Lower leg skin (tissue), 3 donors: ENCODE measurements around the gene DHDDS.

Experiments
- POLR2A ChIP-seq, 2 donors: fragments of 450-650 bp; IDR thresholded peaks; one replicate each; pipeline ENCODE4 v1.6.1; 2016 to 2017; ENCODE audit warnings: antibody characterized with exemption in 2 of 2, mild to moderate bottlenecking in 1 of 2, moderate library complexity in 1 of 2
- TF ChIP-seq, protein P1 (sequence below), 3 donors: fragments of 450-650 bp; IDR thresholded peaks; one replicate each; pipeline ENCODE4 v1.5.1; 2016; ENCODE audit warnings: antibody characterized with exemption in 3 of 3, mild to moderate bottlenecking in 3 of 3, moderate library complexity in 2 of 3

DNA sequence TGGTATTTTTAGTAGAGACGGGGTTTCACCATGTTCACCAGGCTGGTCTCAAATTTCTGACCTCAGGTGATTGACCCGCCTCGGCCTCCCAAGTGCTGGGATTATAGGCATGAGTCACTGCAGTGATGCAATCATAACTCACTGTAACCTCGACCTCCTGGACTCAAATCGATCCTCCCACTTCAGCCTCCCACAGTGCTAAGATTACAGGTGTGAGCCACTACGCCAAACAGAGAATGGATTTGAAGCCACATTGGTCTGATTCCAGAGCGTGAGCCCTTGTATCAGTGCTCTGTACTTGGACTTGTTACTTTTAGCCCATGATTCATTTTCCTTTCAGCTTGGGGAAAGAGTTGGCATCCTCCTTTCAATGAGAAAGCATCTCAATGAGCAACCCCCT is 44.7 kb upstream of the DHDDS start:
- TF ChIP-seq, protein P1, sequence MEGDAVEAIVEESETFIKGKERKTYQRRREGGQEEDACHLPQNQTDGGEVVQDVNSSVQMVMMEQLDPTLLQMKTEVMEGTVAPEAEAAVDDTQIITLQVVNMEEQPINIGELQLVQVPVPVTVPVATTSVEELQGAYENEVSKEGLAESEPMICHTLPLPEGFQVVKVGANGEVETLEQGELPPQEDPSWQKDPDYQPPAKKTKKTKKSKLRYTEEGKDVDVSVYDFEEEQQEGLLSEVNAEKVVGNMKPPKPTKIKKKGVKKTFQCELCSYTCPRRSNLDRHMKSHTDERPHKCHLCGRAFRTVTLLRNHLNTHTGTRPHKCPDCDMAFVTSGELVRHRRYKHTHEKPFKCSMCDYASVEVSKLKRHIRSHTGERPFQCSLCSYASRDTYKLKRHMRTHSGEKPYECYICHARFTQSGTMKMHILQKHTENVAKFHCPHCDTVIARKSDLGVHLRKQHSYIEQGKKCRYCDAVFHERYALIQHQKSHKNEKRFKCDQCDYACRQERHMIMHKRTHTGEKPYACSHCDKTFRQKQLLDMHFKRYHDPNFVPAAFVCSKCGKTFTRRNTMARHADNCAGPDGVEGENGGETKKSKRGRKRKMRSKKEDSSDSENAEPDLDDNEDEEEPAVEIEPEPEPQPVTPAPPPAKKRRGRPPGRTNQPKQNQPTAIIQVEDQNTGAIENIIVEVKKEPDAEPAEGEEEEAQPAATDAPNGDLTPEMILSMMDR (IDR thresholded peaks at IDR 0.05): no peak
- no peak for TF ChIP-seq POLR2A (IDR thresholded peaks at IDR 0.05)
